Natural killer cell (primary cell): ENCODE measurements around the gene NSMCE1. TPM values are rescaled to one million over a fixed set of nuclear protein-coding genes. Genes with fewer than 3 reads are reported as not detected.

Source experiments
- ATAC-seq, 3 donors: fragments of 150-1000 bp in 2 of 3; fragments of 200-7000 bp in 1 of 3; cut with Tn5 transposase; 1 replicate in 1 of 3; 2 replicates in 2 of 3; pipeline ENCODE4 v1.10.0; 2021; ENCODE audit warnings: mild to moderate bottlenecking in 2 of 3, moderate library complexity in 2 of 3
- DNase-seq, 2 donors: peaks; one replicate each; pipeline versions ENCODE4 v3.0.0 to v3.0.0-alpha.2; 2013 to 2021; ENCODE audit warnings: mixed read lengths in 1 of 2
- H3K27ac ChIP-seq: one replicate; pipeline ENCODE4 v1.5.1; 2013; ENCODE audit warnings: mild to moderate bottlenecking, low read length
- H3K27me3 ChIP-seq: one replicate; pipeline ENCODE4 v1.6.1; 2013; ENCODE audit warnings: low read length; ENCODE audit not compliant: control insufficient read depth, insufficient read depth
- H3K36me3 ChIP-seq: one replicate; pipeline ENCODE4 v1.6.1; 2013; ENCODE audit warnings: low read length; ENCODE audit not compliant: control insufficient read depth, insufficient read depth
- H3K4me1 ChIP-seq: one replicate; pipeline ENCODE4 v1.6.1; 2013; ENCODE audit warnings: low read length; ENCODE audit not compliant: control insufficient read depth, insufficient read depth
- H3K4me3 ChIP-seq: one replicate; pipeline ENCODE4 v1.5.1; 2013; ENCODE audit warnings: low read length
- H3K9me3 ChIP-seq: one replicate; pipeline ENCODE4 v1.6.1; 2013; ENCODE audit warnings: low read length; ENCODE audit not compliant: control insufficient read depth, insufficient read depth
- H3K27ac Mint-ChIP-seq, 2 donors: one replicate each; pipeline ENCODE4 v1.8.0; 2022; ENCODE audit warnings: mild to moderate bottlenecking in 2 of 2, mixed read lengths in 2 of 2, moderate library complexity in 1 of 2
- H3K27me3 Mint-ChIP-seq, 2 donors: one replicate each; pipeline ENCODE4 v1.8.0; 2022; ENCODE audit warnings: low read depth in 2 of 2, mixed read lengths in 2 of 2
- H3K36me3 Mint-ChIP-seq: one replicate; pipeline ENCODE4 v1.8.0; 2022; ENCODE audit warnings: mixed read lengths
- H3K4me1 Mint-ChIP-seq, 2 donors: one replicate each; pipeline ENCODE4 v1.8.0; 2022; ENCODE audit warnings: mixed read lengths in 2 of 2
- H3K4me3 Mint-ChIP-seq: one replicate; pipeline ENCODE4 v1.8.0; 2022; ENCODE audit warnings: mild to moderate bottlenecking, moderate library complexity, mixed read lengths
- H3K9me3 Mint-ChIP-seq, 2 donors: one replicate each; pipeline ENCODE4 v1.8.0; 2022; ENCODE audit warnings: mixed read lengths in 2 of 2
- WGBS: methylation state at CpG from one replicate; pipeline ENCODE4 v1.1.7; 2013; ENCODE audit warnings: missing lambda C conversion rate; ENCODE audit not compliant: insufficient coverage; 5-methylcytosine and 5-hydroxymethylcytosine counted together
- intact Hi-C: fragments of 100-400 bp; cut with micrococcal nuclease; formaldehyde crosslinking; loops from one replicate; pipeline ENCODE4 v1.14.2; 2022
- total RNA-seq, 4 donors: library from RNA; stranded (reverse); fragments of 120-200 nt in 1 of 4; gene quantifications; one replicate each; pipeline versions ENCODE4 v1.2.3 to v1.2.4, GENCODE V29; 2013 to 2022
- TF ChIP-seq, protein P1 (sequence below): fragments of 200-600 bp; IDR thresholded peaks from one replicate; pipeline ENCODE4 v1.8.0; 2022; ENCODE audit warnings: antibody characterized with exemption

The NSMCE1 gene
- total RNA-seq, 3 donors from 2014 or later (not counting 1 experiment from before 2014, with no cell fraction given): 29.4 to 42.7 (median 37.7) TPM

DNA sequence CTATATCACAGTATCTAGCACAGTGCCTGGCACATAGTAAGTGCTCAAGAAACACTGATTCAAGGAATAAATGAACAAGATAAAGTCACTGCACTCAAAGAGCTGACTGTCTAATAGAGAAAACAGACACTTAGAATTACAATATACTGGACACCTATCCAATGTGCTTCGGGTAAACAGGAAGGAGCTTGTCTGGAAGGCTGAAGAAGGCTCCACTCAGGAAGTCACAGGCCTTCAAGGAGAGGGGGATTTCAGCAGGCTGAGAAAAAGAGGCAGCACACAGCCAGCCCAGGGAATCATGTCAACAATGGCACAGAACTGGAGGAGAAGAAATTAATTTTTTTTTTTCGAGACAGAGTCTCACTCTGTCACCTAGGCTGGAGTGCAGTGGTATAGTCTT lies 35.5 kb upstream of the NSMCE1 start:
- no peaks in the 10 kb centered on the region for H3K4me1 ChIP-seq
- intact Hi-C loops: no loop called here
- H3K9me3 ChIP-seq: no peaks in the 10 kb centered on the region
- H3K36me3 Mint-ChIP-seq: no peaks in the 10 kb centered on the region
- H3K4me3 ChIP-seq: no peak overlapping the region
- H3K27ac Mint-ChIP-seq: no peak overlapping the region
- H3K4me3 Mint-ChIP-seq: no peak overlapping the region
- H3K27me3 Mint-ChIP-seq: peaks cover 0 to 1% of the 10 kb centered on the region in 2 donors
- TF ChIP-seq, protein P1, sequence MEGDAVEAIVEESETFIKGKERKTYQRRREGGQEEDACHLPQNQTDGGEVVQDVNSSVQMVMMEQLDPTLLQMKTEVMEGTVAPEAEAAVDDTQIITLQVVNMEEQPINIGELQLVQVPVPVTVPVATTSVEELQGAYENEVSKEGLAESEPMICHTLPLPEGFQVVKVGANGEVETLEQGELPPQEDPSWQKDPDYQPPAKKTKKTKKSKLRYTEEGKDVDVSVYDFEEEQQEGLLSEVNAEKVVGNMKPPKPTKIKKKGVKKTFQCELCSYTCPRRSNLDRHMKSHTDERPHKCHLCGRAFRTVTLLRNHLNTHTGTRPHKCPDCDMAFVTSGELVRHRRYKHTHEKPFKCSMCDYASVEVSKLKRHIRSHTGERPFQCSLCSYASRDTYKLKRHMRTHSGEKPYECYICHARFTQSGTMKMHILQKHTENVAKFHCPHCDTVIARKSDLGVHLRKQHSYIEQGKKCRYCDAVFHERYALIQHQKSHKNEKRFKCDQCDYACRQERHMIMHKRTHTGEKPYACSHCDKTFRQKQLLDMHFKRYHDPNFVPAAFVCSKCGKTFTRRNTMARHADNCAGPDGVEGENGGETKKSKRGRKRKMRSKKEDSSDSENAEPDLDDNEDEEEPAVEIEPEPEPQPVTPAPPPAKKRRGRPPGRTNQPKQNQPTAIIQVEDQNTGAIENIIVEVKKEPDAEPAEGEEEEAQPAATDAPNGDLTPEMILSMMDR: no peak
- WGBS: 46% methylated on average over 2 of the region's 2 CpGs
- no peak for DNase-seq
- no peak overlapping the region for H3K27ac ChIP-seq
- no peak for ATAC-seq
- no peaks in the 10 kb centered on the region for H3K27me3 ChIP-seq
- peaks cover 3 to 9% of the 10 kb centered on the region in 2 donors for H3K9me3 Mint-ChIP-seq
- H3K36me3 ChIP-seq: no peaks in the 10 kb centered on the region
- H3K4me1 Mint-ChIP-seq: peaks cover 0 to 11% of the 10 kb centered on the region in 2 donors

GRCh38 chr16:27303256-27304100 lies 34.9 kb upstream of the NSMCE1 start:
- no peaks in the 10 kb centered on the region for H3K36me3 Mint-ChIP-seq
- DNase-seq (no peak), ATAC-seq (no peak)
- no peaks in the 10 kb centered on the region for H3K36me3 ChIP-seq
- no peaks in the 10 kb centered on the region for H3K9me3 ChIP-seq
- TF ChIP-seq, protein P1: no peak
- H3K4me1 ChIP-seq: no peaks in the 10 kb centered on the region
- H3K4me3 Mint-ChIP-seq: no peak overlapping the region
- H3K27me3 Mint-ChIP-seq: peaks cover 0 to 3% of the 10 kb centered on the region in 2 donors
- H3K27ac Mint-ChIP-seq: no peak overlapping the region
- no peaks in the 10 kb centered on the region for H3K27me3 ChIP-seq
- intact Hi-C loops: no loop called here
- WGBS: 93% methylated on average over 10 of the region's 12 CpGs
- H3K4me3 ChIP-seq: no peak overlapping the region
- no peak overlapping the region for H3K27ac ChIP-seq
- H3K9me3 Mint-ChIP-seq: peaks cover 3 to 9% of the 10 kb centered on the region in 2 donors
- peaks cover 0 to 11% of the 10 kb centered on the region in 2 donors for H3K4me1 Mint-ChIP-seq

DNA sequence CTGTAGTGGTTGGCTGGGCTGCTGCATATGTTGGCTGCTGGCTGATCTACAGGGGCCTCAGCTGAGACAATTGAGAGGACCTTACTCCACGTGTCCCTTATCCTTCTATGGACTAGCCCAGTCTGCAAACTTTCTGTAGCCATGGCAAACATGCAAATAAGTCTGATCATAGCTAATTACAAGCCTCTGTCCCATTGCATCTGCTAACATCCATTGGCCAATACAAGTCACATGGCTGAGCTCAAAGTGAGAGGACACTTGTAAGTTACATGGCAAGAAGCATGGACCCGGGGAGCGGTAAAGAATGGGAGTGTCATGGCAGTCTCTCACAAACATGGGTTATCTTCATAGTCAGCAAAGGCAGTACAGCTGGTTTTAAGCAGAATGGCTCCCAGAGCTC lies 33.6 kb upstream of the NSMCE1 start:
- Mint-ChIP-seq H3K27me3 (peaks cover 0 to 3% of the 10 kb centered on the region in 2 donors), H3K9me3 (peaks cover 3 to 9% of the 10 kb centered on the region in 2 donors), H3K4me3 (no peak overlapping the region), H3K27ac (no peak overlapping the region), H3K4me1 (peaks cover 0 to 11% of the 10 kb centered on the region in 2 donors), H3K36me3 (no peaks in the 10 kb centered on the region)
- Histone ChIP-seq H3K27ac (no peak overlapping the region), H3K4me3 (no peak overlapping the region), H3K9me3 (no peaks in the 10 kb centered on the region), H3K27me3 (no peaks in the 10 kb centered on the region), H3K4me1 (no peaks in the 10 kb centered on the region), H3K36me3 (no peaks in the 10 kb centered on the region)
- TF ChIP-seq, protein P1: no peak
- intact Hi-C loops: no loop called here
- ATAC-seq: no peak
- DNase-seq: no peak
- WGBS: 93% methylated on average over 3 of the region's 3 CpGs
